HEK293 (cell line): ENCODE data around the gene SLC66A2.

Experiments
- CTCF ChIA-PET: fragments of 350-600 bp; formaldehyde crosslinking; extraction: SDS; loops from one replicate; lab custom pipeline; 2021; ENCODE audit warnings: antibody characterized with exemption; lab: Yijun Ruan, JAX
- POLR2A ChIA-PET: fragments of 300-600 bp; formaldehyde crosslinking; extraction: SDS; loops from one replicate; lab custom pipeline; 2020; ENCODE audit warnings: antibody characterized with exemption, inconsistent platforms; lab: Yijun Ruan, JAX
- H3K27ac ChIP-seq: fragments of 200-500 bp; sonication (Bioruptor generic); 2 replicates; pipeline ENCODE4 v1.5.1; 2014; ENCODE audit warnings: low read depth, low read length, control low read depth, inconsistent platforms; ENCODE audit errors: extremely low read depth
- H3K36me3 ChIP-seq, 2 experiments: fragments of 200-500 bp in 1 of 2; sonication (Bioruptor generic) in 1 of 2; 1 replicate in 1 of 2; 2 replicates in 1 of 2; pipeline ENCODE4 v1.5.1; 2014 to 2017; ENCODE audit warnings: inconsistent platforms in 2 of 2, low read length in 2 of 2; ENCODE audit not compliant: control insufficient read depth in 2 of 2, insufficient read depth in 1 of 2
- H3K4me1 ChIP-seq: fragments of 200-500 bp; sonication (Bioruptor generic); 2 replicates; pipeline ENCODE4 v1.5.1; 2014; ENCODE audit warnings: mild to moderate bottlenecking, low read length, inconsistent platforms; ENCODE audit not compliant: control insufficient read depth, insufficient read depth
- H3K4me3 ChIP-seq: 2 replicates; pipeline ENCODE4 v1.5.1; 2011; ENCODE audit warnings: low read depth, mild to moderate bottlenecking, control low read depth, low read length, moderate library complexity
- H3K9me3 ChIP-seq: fragments of 200-500 bp; sonication (Bioruptor generic); 2 replicates; pipeline ENCODE4 v1.5.1; 2014; ENCODE audit warnings: low read depth, low read length, inconsistent platforms; ENCODE audit not compliant: control insufficient read depth, insufficient read depth
- KLF8 ChIP-seq: fragments of 450-650 bp; formaldehyde crosslinking; IDR thresholded peaks from 2 replicates; pipeline ENCODE4 v1.5.1; 2016; ENCODE audit warnings: missing biosample characterization, missing genetic modification characterization
- MEIS1 ChIP-seq: sonication (generic); formaldehyde crosslinking; IDR thresholded peaks from 2 replicates; pipeline ENCODE4 v1.8.1; 2022; ENCODE audit warnings: missing genetic modification reagents, mild to moderate bottlenecking, borderline replicate concordance
- OSR2 ChIP-seq: fragments of 450-650 bp; formaldehyde crosslinking; IDR thresholded peaks from 2 replicates; pipeline ENCODE4 v1.5.1; 2016; ENCODE audit warnings: missing biosample characterization, missing genetic modification characterization
- ZBTB48 ChIP-seq: fragments of 450-650 bp; formaldehyde crosslinking; IDR thresholded peaks from 2 replicates; pipeline ENCODE4 v1.5.1; 2016; ENCODE audit warnings: missing biosample characterization, missing genetic modification characterization
- ZFP41 ChIP-seq: fragments of 450-650 bp; formaldehyde crosslinking; IDR thresholded peaks from 2 replicates; pipeline ENCODE4 v1.5.1; 2016; ENCODE audit warnings: missing biosample characterization, missing genetic modification characterization, borderline replicate concordance
- ZNF202 ChIP-seq: fragments of 450-650 bp; formaldehyde crosslinking; IDR thresholded peaks from 2 replicates; pipeline ENCODE4 v1.5.1; 2016; ENCODE audit warnings: missing biosample characterization, missing genetic modification characterization, borderline replicate concordance
- ZNF214 ChIP-seq: fragments of 450-650 bp; formaldehyde crosslinking; IDR thresholded peaks from 2 replicates; pipeline ENCODE4 v1.5.1; 2017; ENCODE audit warnings: missing biosample characterization, mild to moderate bottlenecking, missing genetic modification characterization, borderline replicate concordance
- ZNF223 ChIP-seq: fragments of 450-650 bp; formaldehyde crosslinking; IDR thresholded peaks from 2 replicates; pipeline ENCODE4 v1.5.1; 2016; ENCODE audit warnings: missing biosample characterization, missing genetic modification characterization
- ZNF24 ChIP-seq: fragments of 450-650 bp; formaldehyde crosslinking; IDR thresholded peaks from 2 replicates; pipeline ENCODE4 v1.5.1; 2016; ENCODE audit warnings: missing biosample characterization, missing genetic modification characterization
- ZNF274 ChIP-seq, 2 experiments: fragments of 200-500 bp in 1 of 2; fragments of 450-650 bp in 1 of 2; sonication (Bioruptor generic) in 1 of 2; formaldehyde crosslinking in 1 of 2; IDR thresholded peaks; 2 replicates each; pipeline versions ENCODE4 v1.5.1 to v1.6.1; 2014 to 2016; ENCODE audit warnings: borderline replicate concordance in 1 of 2, inconsistent platforms in 1 of 2, low read length in 1 of 2, missing biosample characterization in 1 of 2, missing genetic modification characterization in 1 of 2
- ZNF391 ChIP-seq: fragments of 450-650 bp; formaldehyde crosslinking; IDR thresholded peaks from 2 replicates; pipeline ENCODE4 v1.5.1; 2016; ENCODE audit warnings: low read depth, missing biosample characterization, missing genetic modification characterization, borderline replicate concordance
- ZNF670 ChIP-seq: fragments of 450-650 bp; formaldehyde crosslinking; IDR thresholded peaks from 2 replicates; pipeline ENCODE4 v1.5.1; 2016; ENCODE audit warnings: missing biosample characterization, missing genetic modification characterization, low read depth
- ZNF677 ChIP-seq: fragments of 450-650 bp; IDR thresholded peaks from 2 replicates; pipeline ENCODE4 v1.5.0; 2018; ENCODE audit warnings: missing biosample characterization, mild to moderate bottlenecking, missing genetic modification characterization, moderate library complexity
- ZNF701 ChIP-seq: fragments of 450-650 bp; formaldehyde crosslinking; IDR thresholded peaks from 2 replicates; pipeline ENCODE4 v1.5.1; 2016; ENCODE audit warnings: missing biosample characterization, missing genetic modification characterization
- ZNF777 ChIP-seq: fragments of 450-650 bp; formaldehyde crosslinking; IDR thresholded peaks from 2 replicates; pipeline ENCODE4 v1.5.1; 2017; ENCODE audit warnings: missing biosample characterization, missing genetic modification characterization, borderline replicate concordance
- ZNF837 ChIP-seq: fragments of 450-650 bp; formaldehyde crosslinking; IDR thresholded peaks from 2 replicates; pipeline ENCODE4 v1.5.1; 2016; ENCODE audit warnings: missing biosample characterization, missing genetic modification characterization
- TF ChIP-seq, protein P1 (sequence below): fragments of 450-650 bp; formaldehyde crosslinking; IDR thresholded peaks from 2 replicates; pipeline ENCODE4 v1.5.1; 2016; ENCODE audit warnings: missing biosample characterization, missing genetic modification characterization
- TF ChIP-seq, protein P2 (sequence below): fragments of 450-650 bp; formaldehyde crosslinking; IDR thresholded peaks from 2 replicates; pipeline ENCODE4 v1.5.1; 2016; ENCODE audit warnings: missing biosample characterization, missing genetic modification characterization, borderline replicate concordance
- TF ChIP-seq, protein P3 (sequence below): fragments of 450-650 bp; formaldehyde crosslinking; IDR thresholded peaks from 2 replicates; pipeline ENCODE4 v1.5.1; 2016; ENCODE audit warnings: missing biosample characterization, missing genetic modification characterization, low read depth

Gene SLC66A2

DNA sequence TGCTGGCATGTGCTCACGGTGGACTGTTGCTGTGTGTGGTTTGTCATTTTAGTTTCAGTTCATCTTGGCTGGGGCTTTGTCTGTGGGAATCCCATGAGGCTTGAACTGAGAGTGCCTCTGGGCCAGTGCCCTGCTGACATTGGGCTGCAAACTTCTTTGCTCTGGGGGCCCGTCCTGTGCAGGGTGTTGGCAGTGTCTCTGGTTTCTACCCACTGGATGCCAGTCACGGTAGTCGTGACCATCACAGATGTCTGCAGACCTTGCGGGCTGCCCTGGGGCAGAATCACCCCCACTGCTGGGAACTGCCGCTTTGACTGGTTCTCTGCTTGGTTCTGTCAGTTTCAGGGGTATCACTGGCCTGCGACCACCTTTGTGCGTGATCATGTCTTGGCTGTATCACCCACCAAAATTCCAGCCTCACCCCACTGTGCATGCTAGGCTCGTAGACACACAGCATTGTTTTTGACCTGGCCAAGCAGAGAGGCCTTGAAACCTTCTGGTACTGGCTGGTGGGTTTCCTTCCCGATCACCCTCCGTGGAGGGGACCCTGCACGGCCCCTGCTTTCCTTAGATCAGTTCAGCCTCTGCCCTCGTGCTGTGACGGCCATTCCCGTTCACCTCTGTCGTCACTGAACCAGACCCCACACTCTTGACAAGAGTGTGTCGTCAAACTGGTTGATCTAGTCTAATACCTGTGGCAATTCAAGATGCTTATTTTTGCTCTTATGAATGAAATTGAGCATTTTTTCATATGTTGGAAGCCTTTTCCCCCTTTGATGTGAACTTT is 96.1 kb downstream of the SLC66A2 start (continued):
- TF ChIP-seq MEIS1 (CRISPR knock-in tag), result no peak
- TF ChIP-seq ZNF777 (tag by site-specific recombination), result no peak
- no peak for TF ChIP-seq ZNF670 (tag by site-specific recombination)
- no peak for TF ChIP-seq ZNF274 (IDR thresholded peaks at IDR 0.05; ENCODE audit: low read length)
- no peak for TF ChIP-seq ZNF274 (tag by site-specific recombination; IDR thresholded peaks at IDR 0.05; ENCODE audit: borderline replicate concordance)
- no peak for TF ChIP-seq KLF8 (tag by site-specific recombination)
- TF ChIP-seq ZBTB48 (tag by site-specific recombination), result no peak

DNA sequence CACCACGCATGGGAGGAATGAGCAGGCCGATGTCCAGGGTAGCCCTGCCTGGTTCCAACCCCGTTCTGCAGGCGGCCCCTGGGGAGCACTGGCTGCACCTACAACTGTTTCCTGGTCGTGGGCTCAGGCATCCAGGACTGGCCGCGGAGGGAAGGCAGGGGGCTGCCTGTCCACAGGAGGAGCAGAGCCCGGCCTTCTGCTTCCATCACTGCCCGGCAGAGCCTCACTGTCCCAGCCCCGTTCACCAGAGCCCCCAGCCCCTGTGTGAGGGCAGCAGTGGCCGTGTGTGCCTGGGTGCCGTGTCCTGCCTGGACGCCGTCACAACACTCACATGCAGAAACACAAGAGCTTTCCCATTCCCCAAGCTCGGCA is 97.5 kb downstream of the SLC66A2 start:
- Histone ChIP-seq H3K4me1 (no peaks in the 10 kb centered on the region), H3K9me3 (no peaks in the 10 kb centered on the region), H3K36me3 (no peaks in the 10 kb centered on the region)
- POLR2A ChIA-PET, result no interaction called here
- TF ChIP-seq ZNF391 (no peak), OSR2 (tag by site-specific recombination) (no peak), ZFP41 (tag by site-specific recombination) (no peak)
- TF ChIP-seq, protein P1, sequence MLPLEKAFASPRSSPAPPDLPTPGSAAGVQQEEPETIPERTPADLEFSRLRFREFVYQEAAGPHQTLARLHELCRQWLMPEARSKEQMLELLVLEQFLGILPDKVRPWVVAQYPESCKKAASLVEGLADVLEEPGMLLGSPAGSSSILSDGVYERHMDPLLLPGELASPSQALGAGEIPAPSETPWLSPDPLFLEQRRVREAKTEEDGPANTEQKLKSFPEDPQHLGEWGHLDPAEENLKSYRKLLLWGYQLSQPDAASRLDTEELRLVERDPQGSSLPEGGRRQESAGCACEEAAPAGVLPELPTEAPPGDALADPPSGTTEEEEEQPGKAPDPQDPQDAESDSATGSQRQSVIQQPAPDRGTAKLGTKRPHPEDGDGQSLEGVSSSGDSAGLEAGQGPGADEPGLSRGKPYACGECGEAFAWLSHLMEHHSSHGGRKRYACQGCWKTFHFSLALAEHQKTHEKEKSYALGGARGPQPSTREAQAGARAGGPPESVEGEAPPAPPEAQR (tag by site-specific recombination), result no peak
- TF ChIP-seq, protein P2, sequence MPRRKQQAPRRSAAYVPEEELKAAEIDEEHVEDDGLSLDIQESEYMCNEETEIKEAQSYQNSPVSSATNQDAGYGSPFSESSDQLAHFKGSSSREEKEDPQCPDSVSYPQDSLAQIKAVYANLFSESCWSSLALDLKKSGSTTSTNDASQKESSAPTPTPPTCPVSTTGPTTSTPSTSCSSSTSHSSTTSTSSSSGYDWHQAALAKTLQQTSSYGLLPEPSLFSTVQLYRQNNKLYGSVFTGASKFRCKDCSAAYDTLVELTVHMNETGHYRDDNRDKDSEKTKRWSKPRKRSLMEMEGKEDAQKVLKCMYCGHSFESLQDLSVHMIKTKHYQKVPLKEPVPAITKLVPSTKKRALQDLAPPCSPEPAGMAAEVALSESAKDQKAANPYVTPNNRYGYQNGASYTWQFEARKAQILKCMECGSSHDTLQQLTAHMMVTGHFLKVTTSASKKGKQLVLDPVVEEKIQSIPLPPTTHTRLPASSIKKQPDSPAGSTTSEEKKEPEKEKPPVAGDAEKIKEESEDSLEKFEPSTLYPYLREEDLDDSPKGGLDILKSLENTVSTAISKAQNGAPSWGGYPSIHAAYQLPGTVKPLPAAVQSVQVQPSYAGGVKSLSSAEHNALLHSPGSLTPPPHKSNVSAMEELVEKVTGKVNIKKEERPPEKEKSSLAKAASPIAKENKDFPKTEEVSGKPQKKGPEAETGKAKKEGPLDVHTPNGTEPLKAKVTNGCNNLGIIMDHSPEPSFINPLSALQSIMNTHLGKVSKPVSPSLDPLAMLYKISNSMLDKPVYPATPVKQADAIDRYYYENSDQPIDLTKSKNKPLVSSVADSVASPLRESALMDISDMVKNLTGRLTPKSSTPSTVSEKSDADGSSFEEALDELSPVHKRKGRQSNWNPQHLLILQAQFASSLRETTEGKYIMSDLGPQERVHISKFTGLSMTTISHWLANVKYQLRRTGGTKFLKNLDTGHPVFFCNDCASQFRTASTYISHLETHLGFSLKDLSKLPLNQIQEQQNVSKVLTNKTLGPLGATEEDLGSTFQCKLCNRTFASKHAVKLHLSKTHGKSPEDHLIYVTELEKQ, result no peak
- TF ChIP-seq, all 188 proteins: peak for 0
- Histone ChIP-seq H3K27ac (no peak overlapping the region), H3K4me3 (no peak overlapping the region)
- CTCF ChIA-PET, result interaction anchor here (0.6 kb wide), 2 partner anchors 11 to 87 kb away, joined by 6 to 7 read pairs; no protein-coding TSS in a partner anchor

DNA sequence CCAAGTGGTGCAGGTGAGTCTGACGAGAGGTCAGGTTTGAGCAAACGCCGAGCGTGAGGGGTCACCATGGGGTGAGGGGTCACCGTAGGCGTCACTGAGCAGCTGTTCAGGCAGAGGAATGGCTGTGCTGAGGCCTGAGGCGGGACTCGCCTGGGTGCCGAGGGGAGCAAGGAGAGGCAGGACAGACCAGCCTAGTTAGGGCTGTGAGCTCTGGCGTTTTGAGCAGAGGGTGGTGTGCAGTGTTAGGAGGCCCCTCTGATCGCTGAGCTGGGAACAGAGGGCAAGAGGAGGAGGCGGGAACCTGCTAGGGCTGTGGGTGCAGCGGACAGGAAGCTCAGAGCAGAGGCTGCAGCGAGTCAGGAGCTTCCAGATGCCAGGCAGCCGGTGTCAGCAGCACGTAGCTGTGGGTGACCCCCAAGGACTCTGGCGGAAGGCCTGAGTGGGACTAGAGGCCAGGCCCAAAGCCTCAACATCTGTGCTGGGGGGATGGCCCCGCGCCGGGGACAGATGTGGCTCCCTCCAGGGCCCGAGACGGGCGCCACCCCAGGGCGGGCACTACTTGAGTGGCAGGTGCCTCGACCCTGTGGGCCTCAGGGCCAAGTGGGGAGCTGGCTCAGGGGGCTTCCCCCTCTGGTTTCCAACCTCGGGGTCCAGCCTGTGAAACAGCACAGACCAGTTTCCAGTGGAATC is 98.0 kb downstream of the SLC66A2 start:
- no peaks in the 10 kb centered on the region for H3K36me3 ChIP-seq
- ChIA-PET POLR2A (no interaction called here), CTCF (interaction anchor here (0.6 kb wide), 1 partner anchor 10 kb away, joined by 7 read pairs; no protein-coding TSS in a partner anchor)
- TF ChIP-seq ZNF223 (tag by site-specific recombination) (no peak), ZNF214 (tag by site-specific recombination) (no peak), ZNF701 (tag by site-specific recombination) (no peak), ZNF677 (tag by site-specific recombination) (no peak), ZNF202 (tag by site-specific recombination) (no peak), ZNF837 (tag by site-specific recombination) (no peak), ZNF24 (tag by site-specific recombination) (no peak)
- TF ChIP-seq, protein P3, sequence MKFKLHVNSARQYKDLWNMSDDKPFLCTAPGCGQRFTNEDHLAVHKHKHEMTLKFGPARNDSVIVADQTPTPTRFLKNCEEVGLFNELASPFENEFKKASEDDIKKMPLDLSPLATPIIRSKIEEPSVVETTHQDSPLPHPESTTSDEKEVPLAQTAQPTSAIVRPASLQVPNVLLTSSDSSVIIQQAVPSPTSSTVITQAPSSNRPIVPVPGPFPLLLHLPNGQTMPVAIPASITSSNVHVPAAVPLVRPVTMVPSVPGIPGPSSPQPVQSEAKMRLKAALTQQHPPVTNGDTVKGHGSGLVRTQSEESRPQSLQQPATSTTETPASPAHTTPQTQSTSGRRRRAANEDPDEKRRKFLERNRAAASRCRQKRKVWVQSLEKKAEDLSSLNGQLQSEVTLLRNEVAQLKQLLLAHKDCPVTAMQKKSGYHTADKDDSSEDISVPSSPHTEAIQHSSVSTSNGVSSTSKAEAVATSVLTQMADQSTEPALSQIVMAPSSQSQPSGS, result no peak
- no peaks in the 10 kb centered on the region for H3K9me3 ChIP-seq
- H3K27ac ChIP-seq, result no peak overlapping the region
- no peaks in the 10 kb centered on the region for H3K4me1 ChIP-seq
- no peak overlapping the region for H3K4me3 ChIP-seq
